B cell (primary cell): ENCODE measurements around the gene CHST11. TPM values are rescaled to one million over a fixed set of nuclear protein-coding genes. Genes with fewer than 3 reads are reported as not detected.

Experiments
- ATAC-seq: fragments of 200-7000 bp; cut with Tn5 transposase; one replicate; pipeline ENCODE4 v1.10.0; 2021; ENCODE audit warnings: low read depth, mild to moderate bottlenecking, moderate number of reproducible peaks, moderate library complexity
- CTCF ChIA-PET: fragments of 350-600 bp; sonication (Branson Sonifier 250); formaldehyde crosslinking; loops from one replicate; lab custom pipeline; 2021; ENCODE audit warnings: antibody characterized with exemption, inconsistent platforms; lab: Charles Lee
- POLR2A ChIA-PET: fragments of 350-600 bp; sonication (Branson Sonifier 250); formaldehyde crosslinking; loops from one replicate; lab custom pipeline; 2021; ENCODE audit warnings: antibody characterized with exemption; lab: Charles Lee
- DNase-seq: peaks from one replicate; pipeline ENCODE4 v3.0.0; 2013
- H2AFZ ChIP-seq: 2 replicates; pipeline ENCODE4 v1.6.1; 2012; ENCODE audit warnings: mild to moderate bottlenecking, low read depth, low read length; ENCODE audit not compliant: insufficient read depth, poor library complexity, severe bottlenecking
- H3K27ac ChIP-seq, 2 donors: 1 replicate in 1 of 2; 2 replicates in 1 of 2; pipeline ENCODE4 v1.5.1; 2012 to 2013; ENCODE audit warnings: low read length in 2 of 2, mild to moderate bottlenecking in 2 of 2, moderate library complexity in 1 of 2
- H3K27me3 ChIP-seq, 4 experiments: fragments of 200-600 bp in 1 of 4; sonication (generic) in 1 of 4; replicated peaks in 1 of 4; 1 replicate in 2 of 4; 2 replicates in 2 of 4; pipeline versions ENCODE4 v1.6.1 to v1.7.0; 2013 to 2016; ENCODE audit warnings: low read length in 3 of 4, mild to moderate bottlenecking in 2 of 4, mixed read lengths in 1 of 4, moderate library complexity in 1 of 4; ENCODE audit not compliant: insufficient read depth in 4 of 4, control insufficient read depth in 3 of 4; ENCODE audit errors: control extremely low read depth in 1 of 4
- H3K36me3 ChIP-seq, 2 experiments: replicated peaks in 1 of 2; 1 replicate in 1 of 2; 2 replicates in 1 of 2; pipeline versions ENCODE4 v1.6.1 to v1.7.1; 2013; ENCODE audit warnings: low read length in 1 of 2; ENCODE audit not compliant: insufficient read depth in 2 of 2, control insufficient read depth in 1 of 2; ENCODE audit errors: control extremely low read depth in 1 of 2, extremely low read depth in 1 of 2
- H3K4me1 ChIP-seq, 2 donors: fragments of 200-600 bp in 1 of 2; sonication (generic) in 1 of 2; 1 replicate in 1 of 2; 2 replicates in 1 of 2; pipeline versions ENCODE4 v1.5.1 to v1.6.1; 2013 to 2017; ENCODE audit warnings: low read length in 2 of 2; ENCODE audit not compliant: control insufficient read depth in 2 of 2, insufficient read depth in 2 of 2
- H3K4me2 ChIP-seq: replicated peaks from 2 replicates; pipeline ENCODE3; 2012; ENCODE audit warnings: mild to moderate bottlenecking, low read depth, low read length; ENCODE audit not compliant: poor library complexity, severe bottlenecking
- H3K4me3 ChIP-seq, 5 experiments: fragments of 200-600 bp in 1 of 5; sonication (generic) in 1 of 5; 1 replicate in 3 of 5; 2 replicates in 2 of 5; pipeline versions ENCODE4 v1.5.1 to v1.7.0; 2011 to 2016; ENCODE audit warnings: low read length in 4 of 5, mild to moderate bottlenecking in 4 of 5, low read depth in 2 of 5, control low read depth in 1 of 5, moderate library complexity in 1 of 5; ENCODE audit not compliant: insufficient read depth in 1 of 5; ENCODE audit errors: control extremely low read depth in 1 of 5, extremely low read depth in 1 of 5
- H3K79me2 ChIP-seq: fragments of 200-600 bp; sonication (generic); one replicate; pipeline ENCODE4 v1.6.0; 2016; ENCODE audit warnings: low read length; ENCODE audit not compliant: control insufficient read depth, insufficient read depth
- H3K9ac ChIP-seq: fragments of 200-600 bp; sonication (generic); 2 replicates; pipeline ENCODE4 v1.6.1; 2017; ENCODE audit warnings: mild to moderate bottlenecking, low read length, moderate library complexity
- H3K9me3 ChIP-seq, 3 donors: one replicate each; pipeline versions ENCODE4 v1.6.1 to v1.7.1; 2013; ENCODE audit warnings: low read length in 2 of 3; ENCODE audit not compliant: control insufficient read depth in 2 of 3, insufficient read depth in 1 of 3; ENCODE audit errors: control extremely low read depth in 1 of 3
- H4K20me1 ChIP-seq: 2 replicates; pipeline ENCODE4 v1.6.0; 2012; ENCODE audit warnings: mild to moderate bottlenecking, low read length; ENCODE audit not compliant: insufficient read depth, control insufficient read depth, poor library complexity, severe bottlenecking
- H3K27ac Mint-ChIP-seq: one replicate; pipeline ENCODE4 v1.8.0; 2021; ENCODE audit warnings: mixed read lengths
- H3K27me3 Mint-ChIP-seq: one replicate; pipeline ENCODE4 v1.8.0; 2021; ENCODE audit warnings: mixed read lengths
- H3K4me1 Mint-ChIP-seq: one replicate; pipeline ENCODE4 v1.8.0; 2021; ENCODE audit warnings: mixed read lengths
- H3K4me3 Mint-ChIP-seq: one replicate; pipeline ENCODE4 v1.8.0; 2021; ENCODE audit warnings: mixed read lengths
- H3K9me3 Mint-ChIP-seq: one replicate; pipeline ENCODE4 v1.8.0; 2022; ENCODE audit warnings: mixed read lengths; ENCODE audit not compliant: insufficient read depth
- EZH2 ChIP-seq: IDR thresholded peaks from 2 replicates; pipeline ENCODE4 v1.6.1; 2012; ENCODE audit warnings: borderline replicate concordance, low read depth, mild to moderate bottlenecking, moderate library complexity, low read length; ENCODE audit not compliant: insufficient read depth, poor library complexity, severe bottlenecking
- WGBS: methylation state at CpG from one replicate; pipeline ENCODE4 v1.1.5; 2013; ENCODE audit warnings: missing lambda C conversion rate; ENCODE audit not compliant: insufficient coverage; 5-methylcytosine and 5-hydroxymethylcytosine counted together
- intact Hi-C: fragments of 100-400 bp; cut with micrococcal nuclease; formaldehyde crosslinking; loops from one replicate; pipeline ENCODE4 v1.10.0; 2022
- polyA plus RNA-seq: library from polyadenylated mRNA; depleted of rRNA; stranded (reverse); fragments of >200 nt; gene quantifications from 2 replicates; pipeline ENCODE4 v1.2.3, GENCODE V29; 2012
- total RNA-seq, 2 donors: library from RNA; stranded (reverse); fragments of 120-200 nt in 1 of 2; gene quantifications; 1 replicate in 1 of 2; 2 replicates in 1 of 2; pipeline versions ENCODE4 v1.2.3 to v1.2.4, GENCODE V29; 2013 to 2022
- TF ChIP-seq, protein P1 (sequence below): fragments of 200-600 bp; IDR thresholded peaks from one replicate; pipeline ENCODE4 v1.8.0; 2022; ENCODE audit warnings: antibody characterized with exemption, mild to moderate bottlenecking

The CHST11 gene
- total and polyA plus RNA-seq, 2 donors (not counting 1 experiment from before 2014, with no cell fraction given) = 46.3 to 152 TPM

DNA sequence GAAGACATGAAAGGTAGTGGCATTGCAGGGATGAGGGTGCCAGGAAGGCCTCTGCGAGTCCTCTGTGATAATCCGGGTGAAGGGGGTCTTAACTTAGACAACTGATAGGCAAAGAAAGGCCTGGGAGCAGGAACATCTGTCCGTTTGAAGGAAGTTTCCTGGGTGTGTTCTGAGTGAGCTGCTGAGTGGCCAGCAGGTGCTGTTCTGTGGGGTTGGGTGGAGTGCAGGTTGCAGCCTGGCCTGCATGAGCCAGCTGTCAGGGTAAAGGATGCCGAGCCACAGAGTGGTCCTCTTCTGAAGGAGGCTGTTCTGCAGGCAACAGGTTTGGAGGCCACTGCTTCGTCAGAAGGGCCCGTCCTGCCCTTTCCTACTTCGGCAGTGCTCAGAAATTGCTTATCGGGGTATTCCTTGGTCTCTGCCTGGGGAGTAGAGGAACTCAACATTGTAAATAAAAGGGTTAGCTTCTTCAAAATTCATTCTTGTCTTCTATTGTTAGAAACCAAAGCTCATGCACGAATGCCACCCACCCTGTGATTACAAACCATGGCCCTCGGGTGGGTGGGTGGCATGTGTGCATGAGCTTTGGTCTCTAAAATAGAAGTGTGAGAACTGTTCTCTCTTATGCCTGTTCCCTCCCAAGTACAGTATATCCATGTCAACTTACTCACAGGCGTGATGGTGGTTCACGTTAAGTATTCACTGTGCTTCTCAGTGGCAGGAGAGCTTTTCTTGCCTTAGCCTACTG lies 118.9 kb downstream of the CHST11 start:
- no peaks in the 10 kb centered on the region for H3K9me3 Mint-ChIP-seq
- H3K4me1 Mint-ChIP-seq = peaks cover 78% of the 10 kb centered on the region
- ChIA-PET CTCF (interaction anchor here (1.9 to 2.1 kb wide), 2 partner anchors 118 to 194 kb away, joined by 5 to 12 read pairs; partner anchors contain the start of gene CHST11), POLR2A (interaction anchor here (1.0 kb wide), 1 partner anchor 118 kb away, joined by 9 read pairs; no protein-coding TSS in a partner anchor)
- ATAC-seq = no peak
- peaks cover 3% of the 10 kb centered on the region for H4K20me1 ChIP-seq
- no peaks in the 10 kb centered on the region for H3K36me3 ChIP-seq
- no peaks in the 10 kb centered on the region for H3K27me3 ChIP-seq
- no peaks in the 10 kb centered on the region for H3K9me3 ChIP-seq
- TF ChIP-seq EZH2 = no peak
- TF ChIP-seq, protein P1, sequence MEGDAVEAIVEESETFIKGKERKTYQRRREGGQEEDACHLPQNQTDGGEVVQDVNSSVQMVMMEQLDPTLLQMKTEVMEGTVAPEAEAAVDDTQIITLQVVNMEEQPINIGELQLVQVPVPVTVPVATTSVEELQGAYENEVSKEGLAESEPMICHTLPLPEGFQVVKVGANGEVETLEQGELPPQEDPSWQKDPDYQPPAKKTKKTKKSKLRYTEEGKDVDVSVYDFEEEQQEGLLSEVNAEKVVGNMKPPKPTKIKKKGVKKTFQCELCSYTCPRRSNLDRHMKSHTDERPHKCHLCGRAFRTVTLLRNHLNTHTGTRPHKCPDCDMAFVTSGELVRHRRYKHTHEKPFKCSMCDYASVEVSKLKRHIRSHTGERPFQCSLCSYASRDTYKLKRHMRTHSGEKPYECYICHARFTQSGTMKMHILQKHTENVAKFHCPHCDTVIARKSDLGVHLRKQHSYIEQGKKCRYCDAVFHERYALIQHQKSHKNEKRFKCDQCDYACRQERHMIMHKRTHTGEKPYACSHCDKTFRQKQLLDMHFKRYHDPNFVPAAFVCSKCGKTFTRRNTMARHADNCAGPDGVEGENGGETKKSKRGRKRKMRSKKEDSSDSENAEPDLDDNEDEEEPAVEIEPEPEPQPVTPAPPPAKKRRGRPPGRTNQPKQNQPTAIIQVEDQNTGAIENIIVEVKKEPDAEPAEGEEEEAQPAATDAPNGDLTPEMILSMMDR = no peak
- H3K79me2 ChIP-seq = peaks cover 70% of the 10 kb centered on the region
- peak; percentile 28 for DNase-seq
- H3K27ac ChIP-seq = peak overlapping the region; percentile 4 to 27
- intact Hi-C loops = no loop called here
- H2AFZ ChIP-seq = no peak overlapping the region
- peak overlapping the region; percentile 51 for H3K4me3 Mint-ChIP-seq
- H3K27ac Mint-ChIP-seq = peak overlapping the region; percentile 76
- H3K4me2 ChIP-seq = peak overlapping the region; percentile 60
- H3K9ac ChIP-seq = peak overlapping the region; percentile 23
- peak overlapping the region in 1 of 5 experiments; percentile 5 for H3K4me3 ChIP-seq
- 61% methylated on average over 8 of the region's 12 CpGs for WGBS
- no peaks in the 10 kb centered on the region for H3K27me3 Mint-ChIP-seq
- H3K4me1 ChIP-seq = peaks cover 54 to 60% of the 10 kb centered on the region in 2 donors
